K562 (cell line): Measurements from ENCODE around the gene FAM53A. TPM values are rescaled to one million over a fixed set of nuclear protein-coding genes. Genes with fewer than 3 reads are reported as not detected.
"Not testable (repeated sequence)": the region's sequence is repeated elsewhere in the genome, so short reads cannot be mapped to it uniquely, and the experiment has no call there.

Experiments used
- ATAC-seq: fragments of 200-7000 bp; cut with Tn5 transposase; 3 replicates; pipeline ENCODE4 v1.9.1; 2020; ENCODE audit warnings: moderate library complexity
- BruUV-seq: library from RNA; stranded (reverse); fragments of 400-500 nt; replicated peaks from 2 replicates; lab custom pipeline; 2021; lab: Mats Ljungman, UMichigan
- CTCF ChIA-PET: fragments of 300-600 bp; formaldehyde crosslinking; extraction: SDS; loops from one replicate; lab custom pipeline; 2021; ENCODE audit warnings: low intra/inter-chr PET ratio; lab: Yijun Ruan, JAX
- POLR2A ChIA-PET: fragments of 300-600, 350-650 bp; sonication (Branson Sonifier 250); formaldehyde crosslinking; extraction: SDS; loops from one replicate; lab custom pipeline; 2021; ENCODE audit warnings: antibody characterized with exemption, inconsistent platforms; lab: Yijun Ruan, JAX
- DNase-seq, 4 experiments: peaks; one replicate each; pipeline versions ENCODE4 v3.0.0 to v3.0.0-alpha.2; 2011 to 2018; ENCODE audit warnings: low spot score in 3 of 4, mixed read lengths in 3 of 4; ENCODE audit errors: extremely low read depth in 1 of 4
- FAIRE-seq: peaks from 2 replicates; lab custom pipeline; 2011; peaks lifted over from hg19 to GRCh38; lab: Jason Lieb, UNC
- H2AFZ ChIP-seq: 2 replicates; pipeline ENCODE4 v1.6.0; 2011; ENCODE audit warnings: low read depth, low read length, control low read depth, inconsistent platforms
- H3K27ac ChIP-seq: fragments of 200-600 bp; 3 replicates; pipeline ENCODE4 v1.8.0; 2011; ENCODE audit warnings: low read depth, mild to moderate bottlenecking, control low read depth, inconsistent platforms, low read length, moderate library complexity, mixed read lengths; ENCODE audit errors: extremely low read depth
- H3K27me3 ChIP-seq, 2 experiments: fragments of 300-600 bp in 1 of 2; 2 replicates in 1 of 2; 3 replicates in 1 of 2; pipeline versions ENCODE4 v1.6.0 to v1.8.0; 2011; ENCODE audit warnings: inconsistent platforms in 2 of 2, low read length in 2 of 2, mild to moderate bottlenecking in 1 of 2, mixed read lengths in 1 of 2, moderate library complexity in 1 of 2; ENCODE audit not compliant: control insufficient read depth in 2 of 2, insufficient read depth in 2 of 2
- H3K36me3 ChIP-seq: fragments of 300-600 bp; 3 replicates; pipeline ENCODE4 v1.8.0; 2011; ENCODE audit warnings: mild to moderate bottlenecking, low read length, inconsistent platforms; ENCODE audit not compliant: control insufficient read depth, insufficient read depth
- H3K4me1 ChIP-seq, 2 experiments: fragments of 200-600 bp in 1 of 2; replicated peaks in 1 of 2; 2 replicates in 1 of 2; 3 replicates in 1 of 2; pipeline versions ENCODE4 v1.5.1 to v1.8.0; 2011; ENCODE audit warnings: inconsistent platforms in 2 of 2, low read length in 2 of 2, mild to moderate bottlenecking in 1 of 2, mixed read lengths in 1 of 2, moderate library complexity in 1 of 2; ENCODE audit not compliant: control insufficient read depth in 2 of 2, insufficient read depth in 2 of 2
- H3K4me2 ChIP-seq: 2 replicates; pipeline ENCODE4 v1.6.1; 2011; ENCODE audit warnings: low read length, control low read depth, inconsistent platforms, mixed read lengths; ENCODE audit not compliant: insufficient read depth
- H3K4me3 ChIP-seq: fragments of 200-600 bp; sonication (generic), shearing (Covaris generic); 2 replicates; pipeline ENCODE4 v1.5.1; 2016; ENCODE audit warnings: control low read depth, inconsistent platforms
- H3K79me2 ChIP-seq: fragments of 200-600 bp; 3 replicates; pipeline ENCODE4 v1.8.0; 2011; ENCODE audit warnings: low read length, inconsistent platforms; ENCODE audit not compliant: control insufficient read depth, insufficient read depth
- H3K9ac ChIP-seq, 2 experiments: 2 replicates each; pipeline versions ENCODE4 v1.6.0 to v1.6.1; 2011; ENCODE audit warnings: low read depth in 2 of 2, low read length in 2 of 2, control low read depth in 1 of 2, inconsistent platforms in 1 of 2, mild to moderate bottlenecking in 1 of 2, mixed read lengths in 1 of 2; ENCODE audit not compliant: insufficient read depth in 1 of 2
- H3K9me1 ChIP-seq: one replicate; pipeline ENCODE4 v1.6.0; 2011; ENCODE audit warnings: inconsistent platforms, mild to moderate bottlenecking, low read length, moderate library complexity; ENCODE audit not compliant: control insufficient read depth, insufficient read depth
- H3K9me3 ChIP-seq: replicated peaks from 2 replicates; pipeline ENCODE4 v1.5.1; 2011; ENCODE audit warnings: low read depth, low read length, inconsistent platforms; ENCODE audit not compliant: control insufficient read depth, insufficient read depth
- H4K20me1 ChIP-seq: replicated peaks from 2 replicates; pipeline ENCODE4 v1.6.1; 2011; ENCODE audit warnings: low read length, inconsistent platforms, mixed read lengths; ENCODE audit not compliant: control insufficient read depth, insufficient read depth
- ELF1 ChIP-seq: fragments of 200-800 bp; sonication (Bioruptor generic); IDR thresholded peaks from 2 replicates; pipeline ENCODE4 v1.6.1; 2016; ENCODE audit warnings: missing genetic modification characterization, missing compliant biosample characterization
- ETV5 ChIP-seq: sonication (generic); formaldehyde crosslinking; IDR thresholded peaks from 2 replicates; pipeline ENCODE4 v1.4.0; 2020; ENCODE audit warnings: low read depth, mild to moderate bottlenecking, missing genetic modification reagents
- MTF1 ChIP-seq: fragments of 250-450 bp; sonication (Bioruptor Pico); IDR thresholded peaks from 2 replicates; pipeline ENCODE4 v1.9.0; 2021; ENCODE audit warnings: moderate library complexity, mild to moderate bottlenecking, inconsistent platforms, borderline replicate concordance
- TCFL5 ChIP-seq: fragments of 250-450 bp; sonication (Bioruptor Pico); conservative IDR thresholded peaks from 2 replicates; pipeline ENCODE4 v1.6.1; 2021; ENCODE audit warnings: mild to moderate bottlenecking, moderate library complexity, matching md5 sums
- YY1 ChIP-seq, 3 experiments: IDR thresholded peaks; 2 replicates each; pipeline ENCODE4 v1.6.1; 2011; ENCODE audit warnings: low read length in 2 of 3, mild to moderate bottlenecking in 2 of 3, moderate library complexity in 2 of 3, borderline replicate concordance in 1 of 3, control low read depth in 1 of 3, low read depth in 1 of 3; ENCODE audit not compliant: insufficient read depth in 3 of 3, insufficient replicate concordance in 2 of 3, control insufficient read depth in 1 of 3, insufficient read length in 1 of 3; ENCODE audit errors: extremely low read depth in 1 of 3
- ZKSCAN3 ChIP-seq: fragments of 250-450 bp; sonication (Bioruptor Pico); IDR thresholded peaks from 2 replicates; pipeline ENCODE4 v1.4.0; 2020
- WGBS: fragments of 100-300 bp; shearing (Covaris generic); methylation state at CpG from one replicate; pipeline ENCODE4 v1.1.6; 2016; ENCODE audit warnings: low coverage, mixed read lengths; ENCODE audit not compliant: insufficient coverage; ENCODE audit errors: missing lambda C conversion rate; 5-methylcytosine and 5-hydroxymethylcytosine counted together
- in situ Hi-C: fragments of 300-500 bp; cut with MboI; formaldehyde crosslinking; loops from 4 replicates; pipeline ENCODE4 v1.15.0; 2018; ENCODE audit warnings: inconsistent platforms, mixed read lengths
- intact Hi-C: fragments of 100-400 bp; cut with micrococcal nuclease; formaldehyde crosslinking; loops from 2 replicates; pipeline ENCODE4 v1.14.2; 2022
- polyA plus RNA-seq, 8 experiments: library from polyadenylated mRNA; depleted of rRNA in 4 of 8; stranded (reverse) in 5 of 8; unstranded in 3 of 8; fragments of >200 nt; fragmentation: Nextera tagmentation in 2 of 8; fragmentation: Illumina TruSeq in 1 of 8; extraction: Ambion mirVana in 2 of 8; extraction: Trizol in 1 of 8; gene quantifications; 2 replicates each; pipeline versions ENCODE4 v1.2.1 to v1.2.3, GENCODE V29; 2011 to 2014; ENCODE audit warnings: inconsistent platforms in 1 of 8, missing spikeins in 1 of 8
- total RNA-seq, 7 experiments: library from RNA; depleted of rRNA in 6 of 7; stranded (reverse); fragments of >200 nt in 6 of 7; fragmentation: Illumina TruSeq in 2 of 7; extraction: Trizol in 2 of 7; gene quantifications; 2 replicates each; pipeline versions ENCODE4 v1.2.1 to v1.2.3, GENCODE V29; 2011 to 2021; ENCODE audit warnings: low replicate concordance in 1 of 7

The FAM53A gene
- total and polyA plus RNA-seq, 9 of the 15 experiments (the other 6 are each of a cell fraction or from before 2014, with no cell fraction given) = 0.53 to 2.7 (median 1.4) TPM; not detected in 2

DNA sequence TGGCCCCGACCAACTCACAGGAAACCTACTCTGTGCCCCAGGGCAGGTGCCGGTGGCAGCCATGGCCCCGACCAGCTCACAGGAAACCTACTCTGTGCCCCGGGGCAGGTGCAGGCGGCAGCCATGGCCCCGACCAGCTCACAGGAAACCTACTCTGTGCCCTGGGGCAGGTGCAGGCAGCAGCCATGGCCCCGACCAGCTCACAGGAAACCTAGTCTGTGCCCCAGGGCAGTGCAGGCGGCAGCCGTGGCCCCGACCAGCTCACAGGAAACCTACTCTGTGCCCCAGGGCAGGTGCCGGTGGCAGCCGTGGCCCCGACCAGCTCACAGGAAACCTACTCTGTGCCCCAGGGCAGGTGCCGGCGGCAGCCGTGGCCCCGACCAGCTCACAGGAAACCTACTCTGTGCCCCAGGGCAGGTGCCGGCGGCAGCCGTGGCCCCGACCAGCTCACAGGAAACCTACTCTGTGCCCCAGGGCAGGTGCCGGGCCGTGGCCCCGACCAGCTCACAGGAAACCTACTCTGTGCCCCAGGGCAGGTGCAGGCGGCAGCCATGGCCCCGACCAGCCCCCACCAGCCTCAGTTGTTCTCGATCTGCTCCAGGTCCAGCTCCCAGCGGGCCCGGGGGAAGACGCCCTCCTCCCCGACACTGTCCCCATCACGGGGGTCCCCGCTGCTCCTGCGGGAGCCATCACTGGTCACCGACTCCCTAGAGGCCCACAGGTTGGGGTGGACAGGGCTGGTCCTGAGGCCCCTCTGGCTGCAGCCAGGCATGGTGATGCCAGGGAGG is 43.2 kb downstream of the FAM53A start:
- intact Hi-C loops = not testable (repeated sequence)

DNA sequence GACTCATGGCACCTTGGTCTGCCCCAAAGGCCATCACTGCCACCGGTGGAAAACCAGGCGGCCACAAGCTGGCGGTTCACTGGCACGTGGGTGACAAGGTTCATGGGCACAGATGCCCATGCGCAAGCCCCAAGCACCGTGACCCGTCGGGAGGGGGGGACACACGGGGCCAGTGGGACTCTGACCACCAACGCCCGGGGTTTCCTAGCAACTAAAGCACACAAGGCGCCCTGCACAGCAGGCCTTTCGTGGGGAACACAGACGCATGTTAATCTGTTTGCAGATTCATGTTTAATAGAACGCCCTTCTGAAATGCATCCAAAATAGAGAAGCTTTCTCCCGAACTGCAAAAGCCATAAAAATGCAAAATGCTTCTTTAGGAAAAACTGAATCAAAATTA is 43.9 kb downstream of the FAM53A start:
- H3K9me3 ChIP-seq = no peaks in the 10 kb centered on the region
- intact Hi-C loops = no loop called here
- TF ChIP-seq MTF1 (no peak), ZKSCAN3 (CRISPR knock-in tag) (no peak), ELF1 (no peak), ETV5 (CRISPR knock-in tag) (no peak), YY1 (IDR thresholded peaks at IDR 0.05; ENCODE audit: borderline replicate concordance in 1 of 3, control insufficient read depth in 1 of 3, extremely low read depth in 1 of 3, insufficient read depth in 3 of 3, insufficient read length in 1 of 3, insufficient replicate concordance in 2 of 3, low read depth in 1 of 3, low read length in 2 of 3) (no peak), TCFL5 (CRISPR knock-in tag) (no peak)
- FAIRE-seq (no peak), ATAC-seq (no peak), DNase-seq (no peak)
- ChIA-PET POLR2A (interaction anchor here (0.6 kb wide), 2 partner anchors 22 to 75 kb away, joined by 3 read pairs; no protein-coding TSS in a partner anchor), CTCF (no interaction called here)
- H3K27me3 ChIP-seq = peaks cover 19 to 71% of the 10 kb centered on the region in 2 experiments; a peak in 4 of 5 replicates
- H3K4me3 ChIP-seq = no peak overlapping the region
- BruUV-seq = no TSS peak
- H3K27ac ChIP-seq = no peak overlapping the region
- H2AFZ ChIP-seq = no peak overlapping the region
- H3K4me2 ChIP-seq = no peak overlapping the region
- H3K9ac ChIP-seq = peak overlapping the region in 1 of 2 experiments; percentile 58; a peak in 1 of 4 replicates
- peaks cover 0 to 60% of the 10 kb centered on the region in 2 experiments; a peak in 2 of 5 replicates for H3K4me1 ChIP-seq
- no peaks in the 10 kb centered on the region for H4K20me1 ChIP-seq
- in situ Hi-C loops = no loop called here
- no peaks in the 10 kb centered on the region for H3K9me1 ChIP-seq
- no peaks in the 10 kb centered on the region for H3K79me2 ChIP-seq
- H3K36me3 ChIP-seq = no peaks in the 10 kb centered on the region
- 19% methylated on average over 15 of the region's 16 CpGs for WGBS

More for the DNA sequence above, 43.2 kb downstream of the FAM53A start:
- DNase-seq, H3K36me3 ChIP-seq, H3K9me3 ChIP-seq, CTCF ChIA-PET, H3K9ac ChIP-seq, in situ Hi-C loops, H3K27ac ChIP-seq, ATAC-seq, POLR2A ChIA-PET, H2AFZ ChIP-seq, H3K9me1 ChIP-seq, H3K4me3 ChIP-seq, H4K20me1 ChIP-seq, H3K79me2 ChIP-seq, H3K4me2 ChIP-seq, BruUV-seq, FAIRE-seq: not testable (repeated sequence)
- peaks cover 0 to 57% of the 10 kb centered on the region in 2 experiments; a peak in 2 of 5 replicates for H3K4me1 ChIP-seq
- peaks cover 22 to 78% of the 10 kb centered on the region in 2 experiments; a peak in 4 of 5 replicates for H3K27me3 ChIP-seq
- WGBS = 10% methylated on average over 16 of the region's 35 CpGs
